Measurements from ENCODE around the gene ALKBH6. TPM values are rescaled to one million over a fixed set of nuclear protein-coding genes. Genes with fewer than 3 reads are reported as not detected.
"Not testable (repeated sequence)": the region's sequence is repeated elsewhere in the genome, so short reads cannot be mapped to it uniquely, and the experiment has no call there.

Gene ALKBH6
- total RNA-seq, 1 donor from 2014 or later = 22.8 TPM

- intact Hi-C loops (cut with DNase I) = no loop called here
- ATAC-seq (no peak), DNase-seq (ENCODE audit: low spot score) (no peak)
These were observed 12.4 kb downstream of the ALKBH6 start for GRCh38 chr19:36001605-36002004.

- intact Hi-C loops (cut with DNase I) = no loop called here
- ATAC-seq = no peak
These were observed 17.2 kb downstream of the ALKBH6 start for GRCh38 chr19:35996777-35997176.

GRCh38 chr19:35995048-35995993 lies 18.7 kb downstream of the ALKBH6 start, which contains the start of gene SDHAF1:
Gene SDHAF1, plus strand, starts transcription at chr19:35995188. Its CDS starts 87 bp downstream, at chr19:35995275.
- intact Hi-C loops (cut with DNase I) = no loop called here

More at GRCh38 chr19:35996777-35997176, 17.2 kb downstream of the ALKBH6 start:
- no peak for DNase-seq (ENCODE audit: low spot score)

GRCh38 chr19:35993923-35994598 lies 20.0 kb downstream of the ALKBH6 start:
- ATAC-seq (no peak), DNase-seq (ENCODE audit: low spot score) (no peak)
- intact Hi-C loops (cut with DNase I) = no loop called here

More at GRCh38 chr19:35995048-35995993, 18.7 kb downstream of the ALKBH6 start, which contains the start of gene SDHAF1:
- ATAC-seq (peak; percentile 94), DNase-seq (ENCODE audit: low spot score) (peak; percentile 99)

GRCh38 chr19:35992907-35993765 lies 20.9 kb downstream of the ALKBH6 start:
- no peak for ATAC-seq

GRCh38 chr19:35991731-35992450 lies 22.1 kb downstream of the ALKBH6 start:
- intact Hi-C loops (cut with DNase I) = no loop called here
- DNase-seq (ENCODE audit: low spot score) (no peak), ATAC-seq (no peak)

More at GRCh38 chr19:35992907-35993765, 20.9 kb downstream of the ALKBH6 start:
- no peak for DNase-seq (ENCODE audit: low spot score)
- intact Hi-C loops (cut with DNase I) = no loop called here

GRCh38 chr19:35990771-35991730 lies 23.0 kb downstream of the ALKBH6 start:
- no peak for DNase-seq (ENCODE audit: low spot score)
- no peak for ATAC-seq
- intact Hi-C loops (cut with DNase I) = no loop called here

- DNase-seq (ENCODE audit: low spot score) (no peak), ATAC-seq (no peak)
- intact Hi-C loops (cut with DNase I) = no loop called here
These were observed 23.9 kb downstream of the ALKBH6 start for GRCh38 chr19:35990156-35990555.

GRCh38 chr19:35988824-35989223 lies 25.2 kb downstream of the ALKBH6 start:
- DNase-seq (ENCODE audit: low spot score) = no peak
- ATAC-seq = no peak
- intact Hi-C loops (cut with DNase I) = no loop called here

- intact Hi-C loops (cut with DNase I) = no loop called here
- no peak for ATAC-seq
- DNase-seq (ENCODE audit: low spot score) = no peak
These were observed 26.5 kb downstream of the ALKBH6 start for GRCh38 chr19:35987571-35987896.

- ATAC-seq (peak; percentile 63), DNase-seq (ENCODE audit: low spot score) (no peak)
- intact Hi-C loops (cut with DNase I) = no loop called here
These were observed 27.1 kb downstream of the ALKBH6 start for GRCh38 chr19:35986664-35987570.

GRCh38 chr19:35986111-35986510 lies 27.9 kb downstream of the ALKBH6 start:
- ATAC-seq (no peak), DNase-seq (ENCODE audit: low spot score) (no peak)
- intact Hi-C loops (cut with DNase I) = no loop called here

- ATAC-seq (no peak), DNase-seq (ENCODE audit: low spot score) (no peak)
- intact Hi-C loops (cut with DNase I) = no loop called here
These were observed 30.8 kb downstream of the ALKBH6 start for GRCh38 chr19:35983177-35983576.

- DNase-seq (ENCODE audit: low spot score); ATAC-seq; intact Hi-C loops (cut with DNase I): not testable (repeated sequence)
These were observed 33.0 kb downstream of the ALKBH6 start for GRCh38 chr19:35980997-35981396.

GRCh38 chr19:35978832-35979365 lies 35.1 kb downstream of the ALKBH6 start:
- intact Hi-C loops (cut with DNase I) = no loop called here
- no peak for DNase-seq (ENCODE audit: low spot score)
- no peak for ATAC-seq

- no peak for DNase-seq (ENCODE audit: low spot score)
- no peak for ATAC-seq
- intact Hi-C loops (cut with DNase I) = no loop called here
These were observed 35.7 kb downstream of the ALKBH6 start for GRCh38 chr19:35978271-35978670.

Measured in sciatic nerve (tissue), 2 donors.